ENCODE data around the gene PLA2G6. TPM values are rescaled to one million over a fixed set of nuclear protein-coding genes. Genes with fewer than 3 reads are reported as not detected.

Gene PLA2G6
- total and polyA plus RNA-seq, 3 donors from 2014 or later: 89.4 to 135 (median 122) TPM

DNA sequence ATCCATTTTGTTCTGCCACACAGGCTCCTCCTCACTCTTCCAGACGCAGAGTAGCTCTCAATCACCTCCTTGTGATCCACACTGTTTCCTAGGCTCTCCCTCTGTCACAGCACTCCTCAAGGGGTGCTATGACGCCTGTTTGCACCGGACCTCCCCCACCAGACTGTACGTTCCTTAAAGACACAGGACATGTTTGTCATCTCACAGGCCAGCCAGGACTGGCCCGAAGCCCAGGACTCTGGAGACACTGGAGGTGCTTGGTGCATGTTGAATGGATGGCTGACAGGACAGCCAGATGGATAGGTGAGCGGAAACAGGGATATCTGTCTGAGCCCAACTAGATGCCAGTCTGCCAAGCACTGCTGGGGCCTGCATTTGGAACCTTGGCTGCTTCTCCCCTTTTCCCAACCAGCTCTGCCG lies 13.6 kb downstream of the PLA2G6 start:
- intact Hi-C loops (cut with DNase I; ENCODE audit: low total_unique reads): no loop called here
- TF ChIP-seq, protein P1, sequence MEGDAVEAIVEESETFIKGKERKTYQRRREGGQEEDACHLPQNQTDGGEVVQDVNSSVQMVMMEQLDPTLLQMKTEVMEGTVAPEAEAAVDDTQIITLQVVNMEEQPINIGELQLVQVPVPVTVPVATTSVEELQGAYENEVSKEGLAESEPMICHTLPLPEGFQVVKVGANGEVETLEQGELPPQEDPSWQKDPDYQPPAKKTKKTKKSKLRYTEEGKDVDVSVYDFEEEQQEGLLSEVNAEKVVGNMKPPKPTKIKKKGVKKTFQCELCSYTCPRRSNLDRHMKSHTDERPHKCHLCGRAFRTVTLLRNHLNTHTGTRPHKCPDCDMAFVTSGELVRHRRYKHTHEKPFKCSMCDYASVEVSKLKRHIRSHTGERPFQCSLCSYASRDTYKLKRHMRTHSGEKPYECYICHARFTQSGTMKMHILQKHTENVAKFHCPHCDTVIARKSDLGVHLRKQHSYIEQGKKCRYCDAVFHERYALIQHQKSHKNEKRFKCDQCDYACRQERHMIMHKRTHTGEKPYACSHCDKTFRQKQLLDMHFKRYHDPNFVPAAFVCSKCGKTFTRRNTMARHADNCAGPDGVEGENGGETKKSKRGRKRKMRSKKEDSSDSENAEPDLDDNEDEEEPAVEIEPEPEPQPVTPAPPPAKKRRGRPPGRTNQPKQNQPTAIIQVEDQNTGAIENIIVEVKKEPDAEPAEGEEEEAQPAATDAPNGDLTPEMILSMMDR (IDR thresholded peaks at IDR 0.05): no peak
- TF ChIP-seq POLR2A (IDR thresholded peaks at IDR 0.05): no peak
- no peaks in the 10 kb centered on the region for H3K36me3 ChIP-seq (ENCODE audit: low read depth, missing control alignments)
- H3K27ac ChIP-seq: no peak overlapping the region
- no peaks in the 10 kb centered on the region for H3K9me3 ChIP-seq
- no peaks in the 10 kb centered on the region for H3K27me3 ChIP-seq
- WGBS, 2 donors: 66 to 73% methylated on average over 7 of the region's 7 CpGs
- DNase-seq: peak; percentile 56
- peaks cover 27% of the 10 kb centered on the region for H3K4me1 ChIP-seq
- H3K4me3 ChIP-seq: no peak overlapping the region

DNA sequence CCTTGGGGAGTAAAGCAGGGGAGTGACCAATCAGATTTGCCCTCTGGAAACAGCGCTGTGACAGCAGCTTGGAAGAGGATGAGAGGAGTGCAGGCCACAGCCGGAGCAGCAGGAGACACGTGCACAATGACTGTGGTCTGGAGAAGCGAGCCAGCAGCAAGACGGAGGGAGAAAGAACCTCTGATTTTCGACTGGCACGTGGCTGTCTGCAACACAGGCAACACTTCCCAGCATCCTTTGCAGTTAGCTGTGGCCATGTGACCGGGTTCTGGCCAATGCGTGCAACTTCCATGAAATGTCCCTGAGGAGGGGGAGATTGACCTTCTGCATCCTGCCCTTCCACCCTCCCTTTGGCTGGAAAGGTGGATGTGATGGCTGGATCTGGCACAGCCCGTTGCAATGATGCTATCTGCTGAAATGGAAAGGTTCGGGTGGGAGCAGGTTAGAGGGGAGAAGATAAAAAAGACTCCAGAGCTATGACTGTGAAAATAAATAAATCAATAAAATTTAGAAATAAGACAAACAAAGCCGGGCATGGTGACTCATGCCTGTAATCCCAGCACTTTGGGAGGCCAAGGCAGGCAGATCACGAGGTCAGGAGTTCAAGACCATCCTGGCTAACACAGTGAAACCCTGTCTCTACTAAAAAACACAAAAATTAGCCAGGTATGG lies 15.6 kb downstream of the PLA2G6 start:
- Histone ChIP-seq H3K4me3 (no peak overlapping the region), H3K4me1 (peaks cover 37% of the 10 kb centered on the region), H3K36me3 (ENCODE audit: low read depth, missing control alignments) (no peaks in the 10 kb centered on the region), H3K27ac (peak overlapping the region in 1 of 2 donors; percentile 20), H3K9me3 (no peaks in the 10 kb centered on the region), H3K27me3 (no peaks in the 10 kb centered on the region)
- intact Hi-C loops (cut with DNase I; ENCODE audit: low total_unique reads): no loop called here
- 87 to 89% methylated on average over 13 of the region's 13 CpGs for WGBS, 2 donors
- no peak for TF ChIP-seq POLR2A (IDR thresholded peaks at IDR 0.05)
- TF ChIP-seq, protein P1 (IDR thresholded peaks at IDR 0.05): no peak
- no peak for DNase-seq

DNA sequence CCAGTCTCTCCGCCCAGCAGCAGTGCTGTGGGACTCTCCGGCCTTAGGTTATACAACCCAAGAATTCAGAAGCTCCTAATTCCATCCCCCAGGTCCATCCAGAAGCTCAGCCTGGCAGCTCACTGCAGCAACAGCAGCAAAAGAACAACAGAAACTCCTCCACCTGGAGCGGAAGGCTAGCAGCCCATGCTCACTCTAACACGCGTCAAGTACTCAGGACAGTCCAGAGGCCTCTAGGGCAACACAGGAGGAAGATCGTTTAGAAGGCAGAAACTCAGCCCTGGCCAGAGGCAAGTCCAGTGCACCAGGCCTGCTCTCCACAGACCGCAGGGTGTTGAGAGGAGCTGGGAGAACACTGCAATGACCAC lies 17.1 kb downstream of the PLA2G6 start:
- Histone ChIP-seq H3K27me3 (no peaks in the 10 kb centered on the region), H3K4me3 (no peak overlapping the region), H3K36me3 (ENCODE audit: low read depth, missing control alignments) (no peaks in the 10 kb centered on the region), H3K27ac (peak overlapping the region; percentile 13 to 16), H3K9me3 (no peaks in the 10 kb centered on the region), H3K4me1 (peaks cover 37% of the 10 kb centered on the region)
- 77 to 85% methylated on average over 4 to 7 of the region's 7 CpGs for WGBS, 2 donors
- TF ChIP-seq, protein P1 (IDR thresholded peaks at IDR 0.05): no peak
- no peak for TF ChIP-seq POLR2A (IDR thresholded peaks at IDR 0.05)
- DNase-seq: no peak
- intact Hi-C loops (cut with DNase I; ENCODE audit: low total_unique reads): no loop called here

DNA sequence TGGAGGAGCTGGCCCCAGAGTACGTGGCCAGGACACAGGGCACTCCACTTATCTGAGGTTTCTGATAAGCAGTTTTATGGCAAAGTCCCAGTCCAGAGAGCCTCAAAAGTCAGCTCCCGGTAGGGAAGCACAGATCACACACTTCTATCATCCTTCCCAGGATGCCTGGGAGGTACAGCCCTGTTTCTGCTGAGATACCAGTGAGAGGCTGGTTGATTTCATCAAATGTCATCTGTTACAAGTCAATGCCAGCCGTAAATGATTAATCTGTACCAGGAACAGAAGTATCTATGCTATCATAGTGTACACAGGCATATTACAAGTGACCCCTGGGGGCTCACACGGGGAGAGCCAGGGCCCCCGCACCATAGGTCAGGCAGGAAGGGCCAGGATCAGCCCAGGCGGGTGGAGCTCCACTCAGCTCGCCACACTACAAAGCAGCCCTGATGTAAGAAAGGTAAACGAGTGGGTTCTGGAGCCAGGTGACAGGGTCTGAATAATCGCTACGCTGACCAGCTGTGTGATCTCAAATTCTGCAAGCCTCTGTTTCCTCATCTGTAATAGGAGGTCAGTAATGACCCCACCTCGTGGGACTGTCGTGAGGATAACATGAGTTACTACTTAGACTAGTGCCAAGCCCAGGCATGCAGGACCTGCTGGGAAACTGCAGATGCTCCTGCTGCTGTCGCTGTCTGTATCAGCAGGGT lies 17.6 kb downstream of the PLA2G6 start:
- H3K36me3 ChIP-seq (ENCODE audit: low read depth, missing control alignments): no peaks in the 10 kb centered on the region
- H3K4me3 ChIP-seq: no peak overlapping the region
- H3K27me3 ChIP-seq: no peaks in the 10 kb centered on the region
- no peak for TF ChIP-seq POLR2A (IDR thresholded peaks at IDR 0.05)
- TF ChIP-seq, protein P1 (IDR thresholded peaks at IDR 0.05): no peak
- intact Hi-C loops (cut with DNase I; ENCODE audit: low total_unique reads): no loop called here
- H3K4me1 ChIP-seq: peaks cover 37% of the 10 kb centered on the region
- WGBS, 2 donors: 67 to 68% methylated on average over 8 to 13 of the region's 13 CpGs
- no peaks in the 10 kb centered on the region for H3K9me3 ChIP-seq
- peak; percentile 85 for DNase-seq
- H3K27ac ChIP-seq: peak overlapping the region; percentile 47 to 48
